ENCODE results near the gene HLCS. TPM values are rescaled to one million over a fixed set of nuclear protein-coding genes. Genes with fewer than 3 reads are reported as not detected.

The HLCS gene
- total and polyA plus RNA-seq, 2 experiments from 2014 or later = 12.4 to 20.1 TPM

DNA sequence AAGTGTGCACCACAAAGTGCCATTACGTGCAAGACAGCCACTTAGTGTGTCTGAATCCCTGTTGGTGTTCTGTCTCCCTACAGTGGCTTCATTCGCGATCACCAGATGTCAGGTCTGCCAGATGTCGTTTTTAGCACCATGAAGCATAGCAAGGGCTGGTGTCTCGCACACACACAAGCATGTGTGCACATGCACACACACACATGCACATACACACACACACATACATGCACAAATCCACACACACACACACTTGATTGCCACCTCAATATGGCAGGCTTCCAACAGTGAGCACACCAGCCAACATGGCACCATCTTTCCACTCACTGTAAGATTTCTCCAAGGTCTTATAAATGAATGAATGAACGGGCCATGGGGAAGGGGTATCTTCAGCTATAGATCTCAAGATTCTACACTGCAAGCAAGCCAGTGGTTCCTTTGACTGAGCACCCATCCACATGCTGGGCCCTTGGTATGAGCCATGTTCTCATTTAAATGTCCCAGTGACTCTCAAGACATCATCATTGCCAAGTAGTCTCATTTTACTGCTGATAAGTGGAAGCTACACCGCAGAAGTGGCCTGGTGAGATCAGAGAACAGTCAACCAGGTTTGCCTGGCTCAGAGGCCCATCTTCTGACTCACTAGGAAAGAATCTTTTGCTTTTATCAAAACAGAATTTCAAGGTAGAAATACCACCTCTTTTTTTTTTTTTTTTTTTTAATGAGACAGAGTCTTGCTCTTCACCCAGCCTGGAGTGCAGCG is 182.7 kb downstream of the HLCS start:
- H3K27ac ChIP-seq = no peak overlapping the region
- peak in 1 of 2 donors; percentile 9 for DNase-seq (ENCODE audit: low read depth in 1 of 2, low spot score in 1 of 2)

DNA sequence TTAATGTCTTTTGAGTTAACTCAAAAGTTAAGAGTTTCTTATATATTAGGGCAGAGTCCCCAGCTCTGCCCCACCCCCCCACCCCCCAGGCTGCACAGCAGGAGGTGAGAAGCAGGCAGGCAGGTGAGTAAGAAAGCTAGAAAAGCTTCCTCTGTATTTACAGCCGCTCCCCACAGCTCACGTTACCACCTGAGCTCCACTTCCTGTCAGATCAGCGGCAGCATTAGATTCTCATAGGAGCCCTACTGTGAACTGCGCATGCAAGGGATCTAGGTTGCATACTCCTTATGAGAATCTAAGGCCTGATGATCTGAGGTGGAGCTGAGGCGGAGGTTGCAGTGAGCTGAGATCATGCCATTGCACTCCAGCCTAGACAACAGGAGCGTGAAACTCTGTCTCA is 185.6 kb downstream of the HLCS start:
- no peaks in the 10 kb centered on the region for H3K36me3 ChIP-seq
- H3K27me3 ChIP-seq = no peaks in the 10 kb centered on the region
- H3K9me3 ChIP-seq (ENCODE audit: low read depth) = no peaks in the 10 kb centered on the region
- H3K27ac ChIP-seq = no peak overlapping the region
- TF ChIP-seq, protein P1, sequence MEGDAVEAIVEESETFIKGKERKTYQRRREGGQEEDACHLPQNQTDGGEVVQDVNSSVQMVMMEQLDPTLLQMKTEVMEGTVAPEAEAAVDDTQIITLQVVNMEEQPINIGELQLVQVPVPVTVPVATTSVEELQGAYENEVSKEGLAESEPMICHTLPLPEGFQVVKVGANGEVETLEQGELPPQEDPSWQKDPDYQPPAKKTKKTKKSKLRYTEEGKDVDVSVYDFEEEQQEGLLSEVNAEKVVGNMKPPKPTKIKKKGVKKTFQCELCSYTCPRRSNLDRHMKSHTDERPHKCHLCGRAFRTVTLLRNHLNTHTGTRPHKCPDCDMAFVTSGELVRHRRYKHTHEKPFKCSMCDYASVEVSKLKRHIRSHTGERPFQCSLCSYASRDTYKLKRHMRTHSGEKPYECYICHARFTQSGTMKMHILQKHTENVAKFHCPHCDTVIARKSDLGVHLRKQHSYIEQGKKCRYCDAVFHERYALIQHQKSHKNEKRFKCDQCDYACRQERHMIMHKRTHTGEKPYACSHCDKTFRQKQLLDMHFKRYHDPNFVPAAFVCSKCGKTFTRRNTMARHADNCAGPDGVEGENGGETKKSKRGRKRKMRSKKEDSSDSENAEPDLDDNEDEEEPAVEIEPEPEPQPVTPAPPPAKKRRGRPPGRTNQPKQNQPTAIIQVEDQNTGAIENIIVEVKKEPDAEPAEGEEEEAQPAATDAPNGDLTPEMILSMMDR (IDR thresholded peaks at IDR 0.05; ENCODE audit: low read depth, low read length) = no peak
- H3K4me1 ChIP-seq (ENCODE audit: low read depth) = no peaks in the 10 kb centered on the region
- H3K4me3 ChIP-seq = no peak overlapping the region
- DNase-seq (ENCODE audit: low read depth in 1 of 2, low spot score in 1 of 2) = no peak

More for the DNA sequence above, 182.7 kb downstream of the HLCS start:
- Histone ChIP-seq H3K27me3 (no peaks in the 10 kb centered on the region), H3K36me3 (no peaks in the 10 kb centered on the region), H3K4me3 (no peak overlapping the region), H3K4me1 (ENCODE audit: low read depth) (no peaks in the 10 kb centered on the region), H3K9me3 (ENCODE audit: low read depth) (no peaks in the 10 kb centered on the region)
- TF ChIP-seq, protein P1 (IDR thresholded peaks at IDR 0.05; ENCODE audit: low read depth, low read length) = no peak

DNA sequence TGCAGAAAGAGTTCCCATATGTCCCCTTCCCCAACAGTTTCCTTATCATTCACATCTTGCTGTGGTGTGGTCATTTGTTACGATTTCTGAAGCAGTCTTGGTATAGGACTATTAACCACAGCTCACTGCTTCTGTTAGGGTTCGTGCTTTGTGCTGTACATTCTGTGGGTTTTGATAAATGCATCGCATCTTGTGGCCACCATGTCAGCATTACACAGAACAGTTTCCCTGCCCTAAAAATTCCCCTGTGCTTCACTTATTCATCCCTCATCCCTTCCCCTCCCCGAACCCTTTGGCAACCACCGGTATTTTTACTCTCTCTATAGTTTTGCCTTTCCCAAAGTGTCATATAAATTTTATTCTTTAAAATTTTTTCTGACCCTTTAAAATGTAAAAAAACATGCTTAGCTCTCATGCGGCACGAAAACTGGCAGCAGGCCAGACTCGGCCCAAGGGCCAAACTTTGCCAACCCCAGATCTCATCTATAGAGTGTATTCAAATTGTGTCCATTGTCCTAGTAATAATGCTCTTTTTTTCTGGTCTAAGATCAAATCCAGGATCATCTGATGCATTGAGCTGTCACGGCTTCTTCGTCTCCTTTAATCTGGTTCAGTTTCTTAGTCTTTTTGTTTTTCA is 189.4 kb downstream of the HLCS start:
- H3K4me3 ChIP-seq = no peak overlapping the region
- no peaks in the 10 kb centered on the region for H3K4me1 ChIP-seq (ENCODE audit: low read depth)
- H3K27ac ChIP-seq = no peak overlapping the region
- no peaks in the 10 kb centered on the region for H3K27me3 ChIP-seq
- TF ChIP-seq, protein P1 (IDR thresholded peaks at IDR 0.05; ENCODE audit: low read depth, low read length) = no peak
- H3K36me3 ChIP-seq = no peaks in the 10 kb centered on the region
- H3K9me3 ChIP-seq (ENCODE audit: low read depth) = no peaks in the 10 kb centered on the region
- no peak for DNase-seq (ENCODE audit: low read depth in 1 of 2, low spot score in 1 of 2)

DNA sequence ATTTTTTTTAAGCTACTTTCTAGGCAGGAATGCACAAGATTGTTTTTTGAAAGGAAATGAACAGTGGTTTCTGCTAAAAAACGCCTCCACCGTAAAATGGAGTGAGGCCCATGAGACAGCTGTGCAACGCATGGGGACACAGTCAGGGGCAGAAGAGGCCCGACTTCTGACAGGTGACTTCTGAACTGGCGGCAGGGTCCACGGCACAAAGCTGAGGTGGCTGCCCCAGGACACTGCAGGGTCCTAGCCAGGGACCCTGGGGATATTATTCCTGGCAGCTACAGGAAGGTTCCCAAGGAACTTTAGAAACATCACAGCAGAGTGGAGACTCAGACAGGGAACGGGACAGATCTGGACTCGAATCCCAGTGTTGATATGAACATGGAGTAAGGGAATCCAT is 192.5 kb downstream of the HLCS start:
- no peaks in the 10 kb centered on the region for H3K27me3 ChIP-seq
- H3K4me3 ChIP-seq = no peak overlapping the region
- TF ChIP-seq, protein P1 (IDR thresholded peaks at IDR 0.05; ENCODE audit: low read depth, low read length) = no peak
- no peaks in the 10 kb centered on the region for H3K9me3 ChIP-seq (ENCODE audit: low read depth)
- no peak overlapping the region for H3K27ac ChIP-seq
- no peak for DNase-seq (ENCODE audit: low read depth in 1 of 2, low spot score in 1 of 2)
- no peaks in the 10 kb centered on the region for H3K4me1 ChIP-seq (ENCODE audit: low read depth)
- H3K36me3 ChIP-seq = no peaks in the 10 kb centered on the region

DNA sequence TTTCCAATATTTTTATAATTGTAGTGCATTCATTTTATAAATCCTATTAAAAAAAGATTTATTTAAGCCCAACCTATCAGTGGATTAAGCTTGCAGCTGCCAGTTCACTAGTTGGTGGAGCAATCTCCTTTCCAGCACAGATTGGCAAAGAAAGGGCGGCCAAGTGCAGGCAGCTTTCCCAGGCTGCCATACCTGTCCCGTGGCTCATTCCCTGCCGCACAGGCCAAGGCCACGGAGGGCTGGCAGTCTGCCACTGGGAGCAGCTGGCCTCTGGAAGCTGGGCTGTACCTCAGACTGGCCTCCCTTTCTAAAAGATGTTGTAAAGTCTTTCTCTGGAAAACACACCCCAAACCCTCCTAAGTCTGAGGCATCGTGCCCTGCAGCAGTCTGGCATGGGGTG is 193.4 kb downstream of the HLCS start:
- H3K9me3 ChIP-seq (ENCODE audit: low read depth) = no peaks in the 10 kb centered on the region
- no peaks in the 10 kb centered on the region for H3K36me3 ChIP-seq
- H3K27me3 ChIP-seq = no peaks in the 10 kb centered on the region
- H3K4me1 ChIP-seq (ENCODE audit: low read depth) = no peaks in the 10 kb centered on the region
- peak in 1 of 2 donors; percentile 87 for DNase-seq (ENCODE audit: low read depth in 1 of 2, low spot score in 1 of 2)
- H3K27ac ChIP-seq = no peak overlapping the region
- TF ChIP-seq, protein P1 (IDR thresholded peaks at IDR 0.05; ENCODE audit: low read depth, low read length) = no peak
- H3K4me3 ChIP-seq = no peak overlapping the region
